Measurements from ENCODE around the gene HECTD3.

HECTD3 gene

GRCh38 chr1:45026446-45026845 is 15.3 kb upstream of the HECTD3 start:
- H3K4me3 ChIP-seq (replicated peaks; ENCODE audit: insufficient read depth, low read length), result no peak overlapping the region
- H3K27me3 ChIP-seq (ENCODE audit: insufficient read depth, poor library complexity, severe bottlenecking), result peaks cover 5% of the 10 kb centered on the region
- TF ChIP-seq GABPA (IDR thresholded peaks at IDR 0.05; ENCODE audit: low read depth) (no peak), CTCF (IDR thresholded peaks at IDR 0.05; ENCODE audit: insufficient read depth, low read length) (no peak), SPI1 (IDR thresholded peaks at IDR 0.05; ENCODE audit: borderline replicate concordance, low read depth) (no peak), POLR2AphosphoS5 (IDR thresholded peaks at IDR 0.05; ENCODE audit: low read depth) (no peak), REST (IDR thresholded peaks at IDR 0.05; ENCODE audit: insufficient replicate concordance, low read depth) (no peak)
- DNase-seq (ENCODE audit: low read depth in 1 of 2, low spot score in 1 of 2), result no peak
- no peak overlapping the region for H3K27ac ChIP-seq (replicated peaks)

GRCh38 chr1:45023663-45024062 is 12.5 kb upstream of the HECTD3 start:
- H3K27me3 ChIP-seq (ENCODE audit: insufficient read depth, poor library complexity, severe bottlenecking), result peaks cover 5% of the 10 kb centered on the region

More at GRCh38 chr1:45023663-45024062, 12.5 kb upstream of the HECTD3 start:
- H3K4me3 ChIP-seq (replicated peaks; ENCODE audit: insufficient read depth, low read length), result no peak overlapping the region
- H3K27ac ChIP-seq (replicated peaks), result no peak overlapping the region
- no peak for TF ChIP-seq SPI1 (IDR thresholded peaks at IDR 0.05; ENCODE audit: borderline replicate concordance, low read depth)
- TF ChIP-seq REST (IDR thresholded peaks at IDR 0.05; ENCODE audit: insufficient replicate concordance, low read depth), result no peak
- no peak for TF ChIP-seq POLR2AphosphoS5 (IDR thresholded peaks at IDR 0.05; ENCODE audit: low read depth)
- no peak for TF ChIP-seq CTCF (IDR thresholded peaks at IDR 0.05; ENCODE audit: insufficient read depth, low read length)
- TF ChIP-seq GABPA (IDR thresholded peaks at IDR 0.05; ENCODE audit: low read depth), result no peak
- no peak for DNase-seq (ENCODE audit: low read depth in 1 of 2, low spot score in 1 of 2)
